Body of pancreas (tissue), 4 donors: ENCODE results near the gene MGMT. TPM values are rescaled to one million over a fixed set of nuclear protein-coding genes. Genes with fewer than 3 reads are reported as not detected.

Experiments used
- ATAC-seq: fragments of 150-250 bp; one replicate; pipeline ENCODE4 v1.9.1; 2016
- DNase-seq, 4 donors: peaks; one replicate each; pipeline ENCODE4 v3.0.0-alpha.2; 2019
- H3K27ac ChIP-seq, 4 donors: fragments of 200-600 bp; sonication (generic); 1 replicate in 3 of 4; 2 replicates in 1 of 4; pipeline versions ENCODE4 v1.5.1 to v1.6.1; 2016 to 2019; ENCODE audit warnings: mild to moderate bottlenecking in 1 of 4, mixed read lengths in 1 of 4, moderate library complexity in 1 of 4
- H3K27me3 ChIP-seq, 2 donors: fragments of 200-600 bp; sonication (generic); one replicate each; pipeline ENCODE4 v1.6.0; 2016; ENCODE audit warnings: mild to moderate bottlenecking in 1 of 2
- H3K36me3 ChIP-seq, 2 donors: fragments of 200-600 bp; sonication (generic); replicated peaks in 1 of 2; 2 replicates each; pipeline ENCODE4 v1.5.1; 2016; ENCODE audit warnings: low read depth in 2 of 2; ENCODE audit not compliant: insufficient read depth in 1 of 2
- H3K4me1 ChIP-seq: fragments of 200-600 bp; sonication (generic); one replicate; pipeline ENCODE4 v1.6.0; 2016
- H3K4me3 ChIP-seq, 2 donors: fragments of 200-600 bp; sonication (generic); 1 replicate in 1 of 2; 2 replicates in 1 of 2; pipeline ENCODE4 v1.5.1; 2016 to 2019
- H3K9me3 ChIP-seq, 3 donors: fragments of 200-600 bp; sonication (generic); 1 replicate in 2 of 3; 2 replicates in 1 of 3; pipeline ENCODE4 v1.5.1; 2016
- CTCF ChIP-seq, 7 experiments: fragments of 450-650 bp in 4 of 7; fragments of 200-600 bp in 3 of 7; sonication (generic) in 3 of 7; IDR thresholded peaks; one replicate each; pipeline ENCODE4 v1.5.1; 2016 to 2019; ENCODE audit warnings: antibody characterized with exemption in 7 of 7
- POLR2A ChIP-seq, 3 donors: fragments of 450-650 bp; IDR thresholded peaks; one replicate each; pipeline ENCODE4 v1.6.1; 2016; ENCODE audit warnings: antibody characterized with exemption in 3 of 3, mild to moderate bottlenecking in 2 of 3
- WGBS, 2 donors: methylation state at CpG; one replicate each; pipeline ENCODE4 v1.1.5; 2017; 5-methylcytosine and 5-hydroxymethylcytosine counted together
- intact Hi-C: fragments of 100-400 bp; cut with DNase I; formaldehyde crosslinking; loops from one replicate; pipeline ENCODE4 v1.15.1; 2023
- total RNA-seq, 2 donors: library from RNA; depleted of rRNA; stranded (reverse); fragments of >200 nt; gene quantifications; one replicate each; pipeline ENCODE4 v1.1.0, GENCODE V29; 2016

The MGMT gene
- total RNA-seq, 2 donors from 2014 or later = 13.7 to 25.4 TPM

DNA sequence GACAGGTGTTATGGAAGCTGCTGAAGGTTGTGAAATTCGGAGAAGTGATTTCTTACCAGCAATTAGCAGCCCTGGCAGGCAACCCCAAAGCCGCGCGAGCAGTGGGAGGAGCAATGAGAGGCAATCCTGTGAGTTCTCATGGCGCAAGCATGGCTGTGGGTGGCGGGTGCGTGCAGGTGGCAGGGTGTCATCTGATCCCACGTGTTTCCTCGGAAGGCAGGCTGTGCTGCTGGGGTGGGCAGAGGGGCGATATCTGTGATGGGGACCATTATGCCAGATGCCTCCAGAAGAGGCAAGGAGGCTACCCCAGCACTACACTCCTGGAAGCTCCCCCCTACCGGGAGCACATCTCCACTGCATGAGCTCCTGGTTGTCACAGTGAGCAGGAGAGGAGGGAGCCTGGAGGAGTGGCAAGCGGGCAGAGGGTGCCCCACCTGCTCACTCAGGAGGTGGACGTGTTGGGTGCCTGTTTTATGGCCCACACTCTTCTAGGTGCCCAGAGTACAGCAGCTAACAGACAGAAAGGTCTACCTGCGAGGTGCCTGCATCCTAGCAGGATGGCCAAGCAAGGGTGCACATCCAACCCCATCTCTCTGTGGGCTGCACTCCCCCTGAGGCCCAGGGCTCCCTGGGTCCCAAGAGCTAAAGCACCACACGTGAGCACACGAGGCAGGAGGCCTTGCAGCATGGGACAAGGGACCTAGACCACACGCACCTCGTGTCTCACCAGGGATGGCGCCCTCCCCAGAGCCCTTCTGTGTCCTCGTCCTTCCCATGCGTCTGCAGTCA lies 292.4 kb downstream of the MGMT start:
- Histone ChIP-seq H3K36me3 (no peaks in the 10 kb centered on the region), H3K4me1 (peaks cover 4% of the 10 kb centered on the region), H3K9me3 (no peaks in the 10 kb centered on the region), H3K4me3 (no peak overlapping the region), H3K27me3 (no peaks in the 10 kb centered on the region), H3K27ac (no peak overlapping the region)
- WGBS, 2 donors = 85 to 90% methylated on average over 11 to 19 of the region's 21 CpGs
- no peak for ATAC-seq
- TF ChIP-seq CTCF (IDR thresholded peaks at IDR 0.05) (no peak), POLR2A (IDR thresholded peaks at IDR 0.05) (no peak)
- intact Hi-C loops = no loop called here
- DNase-seq = peak in 2 of 4 donors; percentile 3 to 4

GRCh38 chr10:129760003-129760315 lies 292.9 kb downstream of the MGMT start:
- no peak overlapping the region for H3K27ac ChIP-seq
- no peaks in the 10 kb centered on the region for H3K27me3 ChIP-seq
- H3K9me3 ChIP-seq = no peaks in the 10 kb centered on the region
- DNase-seq (peak in 2 of 4 donors; percentile 7 to 8), ATAC-seq (no peak)
- TF ChIP-seq POLR2A (IDR thresholded peaks at IDR 0.05) (no peak), CTCF (IDR thresholded peaks at IDR 0.05) (no peak)
- no peak overlapping the region for H3K4me3 ChIP-seq
- peaks cover 4% of the 10 kb centered on the region for H3K4me1 ChIP-seq
- 98% methylated on average over 6 to 11 of the region's 11 CpGs for WGBS, 2 donors
- no peaks in the 10 kb centered on the region for H3K36me3 ChIP-seq
- intact Hi-C loops = no loop called here

DNA sequence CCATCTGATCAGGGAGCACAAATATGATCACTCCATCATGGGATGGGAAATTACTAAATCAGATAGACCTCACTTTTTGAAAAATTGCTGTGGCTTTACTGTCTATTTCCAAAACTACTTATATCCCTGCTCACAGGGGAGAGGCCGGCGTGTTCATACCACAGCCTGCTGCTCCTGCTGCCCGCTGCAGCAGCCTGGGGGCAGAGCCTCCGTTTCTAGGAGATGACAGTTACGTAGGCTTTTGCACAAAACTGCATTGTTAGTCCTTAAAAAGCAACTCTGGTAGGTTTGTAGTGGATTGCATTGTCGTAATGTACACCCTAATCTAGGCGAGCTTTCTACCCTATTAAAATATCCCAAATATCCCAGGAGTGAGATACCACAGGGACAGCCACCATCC lies 293.4 kb downstream of the MGMT start:
- Histone ChIP-seq H3K27me3 (no peaks in the 10 kb centered on the region), H3K4me3 (no peak overlapping the region), H3K36me3 (no peaks in the 10 kb centered on the region), H3K9me3 (no peaks in the 10 kb centered on the region), H3K27ac (no peak overlapping the region), H3K4me1 (peaks cover 4% of the 10 kb centered on the region)
- 88 to 91% methylated on average over 7 of the region's 7 CpGs for WGBS, 2 donors
- intact Hi-C loops = no loop called here
- TF ChIP-seq CTCF (IDR thresholded peaks at IDR 0.05) = no peak
- no peak for TF ChIP-seq POLR2A (IDR thresholded peaks at IDR 0.05)
- ATAC-seq (no peak), DNase-seq (no peak)

DNA sequence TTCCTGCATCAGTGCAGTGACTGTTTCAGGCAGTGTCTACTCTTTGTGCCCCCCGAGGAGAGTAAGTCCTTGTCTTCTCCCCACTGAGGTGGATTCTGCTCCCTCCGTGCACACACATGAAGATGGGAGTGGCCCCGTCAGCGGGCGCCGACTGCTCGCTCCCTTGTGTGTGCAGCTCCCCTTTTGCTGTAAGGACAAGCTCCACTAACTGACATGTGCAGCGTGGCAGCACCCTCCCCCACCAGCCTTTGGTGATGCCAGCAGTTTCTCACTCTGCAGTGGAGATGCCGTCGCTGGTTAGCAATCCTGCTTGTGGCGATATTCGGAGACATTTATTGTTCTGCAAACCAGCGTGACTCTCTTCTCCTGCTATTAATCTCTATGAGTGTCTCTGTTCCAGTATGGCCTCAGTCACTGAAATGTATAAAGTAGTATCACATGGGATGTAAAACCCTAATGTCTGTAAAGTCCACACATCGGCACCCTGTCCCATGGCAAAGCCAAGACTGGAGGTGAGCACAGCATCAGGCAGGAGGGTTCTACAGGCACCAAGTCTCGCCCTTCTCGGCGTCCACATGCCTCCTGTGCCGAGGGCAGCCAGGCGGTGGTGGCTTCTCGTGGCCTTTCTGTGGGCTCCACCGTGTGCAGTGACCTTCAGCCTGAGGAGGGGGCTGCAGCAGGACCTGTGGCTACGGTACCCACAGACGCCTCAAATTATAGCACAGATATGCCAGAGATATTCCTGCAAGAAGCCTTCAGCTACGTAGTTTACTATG lies 294.3 kb downstream of the MGMT start:
- no peak for ATAC-seq
- WGBS, 2 donors = 95 to 98% methylated on average over 18 to 22 of the region's 24 CpGs
- intact Hi-C loops = no loop called here

More for the DNA sequence above, 294.3 kb downstream of the MGMT start:
- H3K4me1 ChIP-seq = peaks cover 4% of the 10 kb centered on the region
- no peaks in the 10 kb centered on the region for H3K9me3 ChIP-seq
- DNase-seq = peak in 2 of 4 donors; percentile 2 to 3
- H3K27me3 ChIP-seq = no peaks in the 10 kb centered on the region
- no peaks in the 10 kb centered on the region for H3K36me3 ChIP-seq
- no peak overlapping the region for H3K27ac ChIP-seq
- H3K4me3 ChIP-seq = no peak overlapping the region
- TF ChIP-seq CTCF (IDR thresholded peaks at IDR 0.05) (no peak), POLR2A (IDR thresholded peaks at IDR 0.05) (no peak)
